NCI-H1092 (cell line): ENCODE results near the gene ECHDC1.
"Not testable (repeated sequence)": the region's sequence is repeated elsewhere in the genome, so short reads cannot be mapped to it uniquely, and the experiment has no call there.

ENCODE experiments used
- DNase-seq: peaks from one replicate; lab custom pipeline; 2025; lab: John Stamatoyannopoulos, UW

ECHDC1 gene

DNA sequence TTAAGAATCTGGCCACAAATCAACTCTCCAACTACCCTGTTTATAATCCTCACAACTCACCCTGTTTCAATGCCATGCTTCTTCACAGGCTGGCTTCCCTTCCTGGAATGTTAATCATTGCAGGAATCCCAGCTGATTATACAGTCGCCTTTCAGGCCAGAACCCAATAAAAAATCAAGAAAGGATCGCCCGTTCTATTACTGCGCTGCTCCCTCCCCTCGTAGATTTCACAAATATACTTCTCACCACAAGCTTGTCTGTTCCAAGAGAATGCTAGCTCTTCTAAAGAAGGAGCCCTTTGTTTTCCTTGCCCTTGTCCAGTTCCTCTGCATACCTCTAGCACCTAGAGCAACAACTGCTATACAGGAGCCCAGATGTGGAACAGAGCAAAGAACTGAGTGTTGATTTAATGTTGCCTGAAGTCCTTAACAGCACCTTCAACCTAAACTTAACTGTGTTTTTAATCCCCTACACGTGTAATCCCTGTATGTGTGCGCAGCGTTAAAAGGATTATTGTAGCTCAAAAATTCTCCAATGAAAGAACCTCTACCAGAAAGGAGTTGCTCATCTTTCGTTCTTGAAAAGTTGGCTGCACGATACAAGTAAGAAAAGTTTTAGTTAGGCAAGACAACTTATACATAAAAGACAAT is 988 bp downstream of the ECHDC1 start:
- peak; percentile 18 for DNase-seq

DNA sequence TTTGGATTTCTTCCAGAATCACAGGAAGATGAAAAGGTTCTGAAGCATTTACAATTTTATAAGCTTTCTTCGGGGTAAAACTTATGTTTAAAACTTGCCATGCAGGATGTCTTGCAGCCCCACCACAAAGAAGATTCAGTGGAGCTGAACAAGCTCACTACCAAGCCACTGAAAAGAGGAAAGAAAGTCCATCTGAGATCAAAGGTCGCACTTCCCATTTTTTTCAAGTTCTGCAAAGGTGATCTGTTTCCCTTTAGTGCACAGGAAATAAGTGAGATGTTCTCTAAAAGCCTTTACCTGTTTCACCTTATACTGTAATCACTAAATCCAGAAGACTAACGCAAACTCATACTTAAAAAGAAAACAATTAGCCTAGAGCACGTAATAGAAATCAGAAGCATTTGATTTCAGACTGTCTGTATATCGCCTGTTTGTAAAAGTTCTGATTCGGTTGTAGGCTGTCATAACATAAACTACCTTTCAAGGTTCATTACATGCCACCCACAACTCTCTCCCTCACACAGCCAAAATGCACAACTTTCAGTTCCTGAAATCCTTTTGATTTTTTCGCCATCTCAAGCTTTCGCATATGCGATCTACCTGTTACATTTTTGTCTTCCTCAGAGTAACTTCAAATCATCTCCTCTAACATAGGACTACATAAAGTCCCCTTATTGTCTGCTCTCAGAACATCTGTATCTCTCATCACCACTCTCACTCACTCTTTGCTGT is 1.8 kb downstream of the ECHDC1 start:
- no peak for DNase-seq

DNA sequence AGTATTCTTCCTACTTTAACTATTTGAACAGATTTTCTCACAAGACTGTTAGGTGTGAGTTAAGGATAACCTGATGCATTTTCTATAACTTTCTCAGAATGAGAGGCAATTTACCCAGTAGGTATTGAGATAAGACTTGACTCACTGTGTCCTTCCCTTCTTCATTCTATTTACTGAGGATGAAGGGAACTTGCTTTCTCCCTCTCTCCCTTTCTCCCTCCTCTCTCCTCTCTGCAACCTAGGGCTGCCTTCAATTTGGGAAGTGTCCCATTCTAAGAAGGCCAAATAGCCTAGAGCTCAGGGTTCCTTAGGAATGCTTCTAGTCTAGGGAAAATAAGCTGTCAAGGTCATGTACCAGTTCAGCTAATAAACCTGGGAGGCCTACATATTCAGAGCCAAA is 3.2 kb downstream of the ECHDC1 start:
- no peak for DNase-seq

DNA sequence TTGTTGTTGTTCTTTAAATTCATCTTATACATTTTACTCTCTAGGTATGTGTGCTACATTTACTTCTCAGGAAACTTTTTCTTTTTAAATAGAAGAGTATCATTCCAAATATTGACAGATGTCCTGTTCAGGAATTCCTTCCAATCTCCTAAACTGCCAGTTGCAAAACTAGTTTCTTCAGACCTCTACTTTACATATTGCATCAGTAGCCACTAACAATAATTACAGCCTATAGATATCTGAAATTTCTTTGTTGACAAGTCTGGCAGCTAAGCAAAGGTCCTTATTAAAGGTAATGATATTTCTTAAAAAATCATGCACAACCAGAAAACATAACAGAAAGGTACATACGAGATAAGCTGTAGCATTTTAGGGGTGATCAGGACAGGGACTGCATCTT is 4.5 kb downstream of the ECHDC1 start:
- DNase-seq: no peak

DNA sequence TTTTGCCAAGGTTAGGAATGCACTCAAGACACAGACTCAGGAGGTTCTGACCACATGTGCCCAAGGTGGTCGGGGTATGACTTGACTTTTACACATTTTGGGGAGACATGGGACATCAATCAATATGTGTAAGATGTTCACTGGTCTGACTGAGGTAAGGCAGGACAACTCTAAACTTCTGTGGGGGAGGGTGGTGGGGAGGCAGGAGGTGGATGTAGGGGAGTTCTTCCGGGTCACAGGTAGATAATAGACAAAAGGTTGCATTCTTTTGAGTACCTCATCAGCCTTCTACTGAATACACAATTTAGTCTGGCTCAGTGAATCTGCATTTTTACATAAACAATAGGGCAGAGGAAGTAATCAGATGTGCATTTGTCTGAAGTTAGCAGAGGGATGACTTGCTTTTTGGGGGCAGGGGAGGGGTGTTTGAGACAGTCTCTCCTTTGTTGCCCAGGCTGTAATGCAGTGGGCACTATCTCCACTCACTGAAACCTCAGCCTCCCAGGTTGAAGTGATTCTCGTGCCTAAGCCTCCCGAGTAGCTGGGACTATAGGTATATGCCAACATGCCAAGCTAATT is 10.9 kb downstream of the ECHDC1 start:
- DNase-seq: no peak

DNA sequence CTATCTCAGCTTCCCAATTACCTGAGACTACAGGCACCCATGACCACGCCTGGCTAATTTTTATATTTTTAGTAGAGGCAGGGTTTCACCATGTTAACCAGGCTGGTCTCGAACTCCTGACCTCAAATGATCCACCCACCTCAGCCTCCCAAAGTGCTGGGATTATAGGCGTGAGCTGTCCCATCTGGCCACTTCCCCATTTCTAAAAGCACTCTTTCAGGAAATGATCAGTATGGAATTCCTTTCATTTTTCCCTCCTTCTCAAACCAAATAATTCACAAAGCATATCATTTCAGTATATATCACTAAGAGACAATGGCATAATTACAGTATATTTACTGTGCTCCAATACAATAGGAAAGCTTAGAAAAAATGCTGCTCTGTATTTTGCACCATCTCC is 12.2 kb downstream of the ECHDC1 start:
- not testable (repeated sequence) for DNase-seq

DNA sequence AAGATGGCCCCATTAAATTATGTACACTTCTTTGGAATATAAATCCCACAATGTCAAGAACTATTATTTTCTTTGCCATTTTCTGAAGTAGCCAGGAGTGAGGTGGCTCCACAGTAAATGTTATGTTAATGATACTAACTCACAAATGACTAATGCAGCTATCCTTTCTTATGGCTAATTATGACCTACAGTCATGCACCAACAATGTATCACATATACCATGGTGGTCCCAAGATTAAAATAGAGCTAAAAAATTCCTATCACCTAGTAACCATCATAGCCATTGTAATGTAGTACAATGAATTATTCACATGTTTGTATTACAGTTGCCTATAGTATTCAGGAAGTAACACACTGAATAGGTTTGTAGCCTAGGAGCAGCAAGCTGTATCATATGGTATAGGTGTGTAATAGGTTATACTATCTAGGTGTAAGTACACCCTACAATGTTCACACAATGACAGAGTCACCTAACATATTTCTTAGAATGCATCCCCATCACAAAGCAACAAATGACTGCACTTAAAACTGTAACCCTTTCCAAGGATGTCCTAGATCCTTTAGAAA is 15.3 kb downstream of the ECHDC1 start:
- DNase-seq: no peak

DNA sequence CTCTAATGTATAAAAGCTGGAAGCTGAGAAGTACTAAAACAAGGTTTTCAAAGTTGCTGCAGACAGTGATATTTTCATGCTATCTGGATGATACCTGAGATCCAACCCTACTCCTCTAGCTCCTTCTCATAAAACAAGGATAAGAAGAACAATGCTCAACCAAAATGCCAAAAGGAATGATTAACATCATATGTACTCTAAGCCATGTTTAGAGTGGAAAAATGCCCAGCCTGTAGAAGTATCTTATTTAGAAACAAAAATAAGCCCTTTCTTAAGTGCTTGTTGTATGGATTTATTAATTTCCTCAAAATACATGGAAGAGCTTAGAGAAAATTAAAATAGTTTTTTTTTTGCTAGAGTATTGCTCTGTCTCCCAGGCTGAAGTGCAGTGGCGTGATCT is 23.7 kb downstream of the ECHDC1 start:
- no peak for DNase-seq

DNA sequence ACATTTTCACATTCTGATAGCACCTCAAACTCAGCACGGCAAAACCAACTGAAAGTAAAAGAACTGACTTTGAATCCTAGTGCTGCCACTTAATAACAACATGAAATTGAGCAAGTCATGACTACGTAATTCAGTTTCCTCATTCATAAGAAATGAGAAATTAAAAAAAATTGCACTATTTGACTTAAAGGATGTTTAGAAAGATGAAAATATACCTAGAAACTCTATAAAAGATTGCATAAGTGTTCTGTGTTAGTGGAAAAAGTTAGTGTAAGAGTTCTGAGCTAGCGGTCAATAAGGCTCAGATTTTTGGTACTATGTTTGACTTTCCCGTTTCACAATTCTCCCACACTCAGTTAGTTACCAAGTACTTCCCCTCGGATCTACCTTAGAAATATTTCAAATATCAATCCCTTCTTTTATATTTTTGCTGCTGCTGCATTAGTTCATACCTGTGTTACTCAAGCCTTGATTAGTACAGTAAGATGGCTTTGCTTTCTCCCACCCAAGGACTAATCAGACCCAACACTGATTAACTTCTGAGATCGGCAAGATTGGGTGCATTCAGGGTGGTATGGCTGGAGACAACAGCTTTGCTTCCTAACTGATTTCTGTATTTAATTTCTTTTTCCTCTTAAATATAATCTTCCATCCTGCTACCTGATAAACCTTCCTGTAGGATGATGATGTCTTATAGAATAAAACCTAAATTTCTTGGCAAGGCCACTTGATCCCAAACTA is 25.9 kb downstream of the ECHDC1 start:
- no peak for DNase-seq

DNA sequence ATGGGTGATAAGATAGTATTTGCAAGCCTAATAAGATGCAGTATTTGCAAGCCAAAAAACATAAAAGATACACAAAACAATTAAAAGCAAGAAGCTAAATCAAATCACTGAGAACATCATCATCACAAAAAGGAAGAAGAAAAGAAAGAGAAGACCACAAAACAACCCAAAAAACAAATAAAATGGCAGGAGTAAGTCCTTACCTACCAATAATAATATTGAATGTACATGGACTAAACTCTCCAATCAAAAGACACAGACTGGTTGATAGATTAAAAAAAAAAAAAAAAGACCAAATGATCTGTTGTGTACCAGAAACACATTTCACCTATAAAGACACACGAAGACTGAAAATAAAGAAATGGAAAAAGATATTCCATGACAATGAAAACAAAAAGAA is 37.7 kb downstream of the ECHDC1 start:
- DNase-seq: no peak

DNA sequence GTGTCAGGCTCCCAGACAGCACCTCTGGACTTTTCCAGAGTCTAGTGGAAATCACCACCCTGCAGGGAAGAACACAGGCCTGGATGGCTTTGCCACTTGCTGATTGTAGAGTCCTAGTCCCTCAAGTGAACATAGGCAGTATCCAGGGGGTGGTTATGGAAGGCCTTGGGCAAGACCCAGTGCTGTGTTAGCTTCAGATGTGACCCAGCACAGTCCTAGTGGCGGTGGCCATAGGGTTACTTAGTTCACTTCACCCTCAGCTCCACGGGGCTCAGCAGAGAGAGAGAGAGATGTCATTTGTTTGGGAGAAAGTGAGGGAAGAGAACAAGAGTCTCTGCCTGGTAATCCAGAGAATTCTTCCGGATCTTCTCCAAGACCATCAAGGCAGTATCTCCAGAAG is 39.5 kb downstream of the ECHDC1 start:
- no peak for DNase-seq

DNA sequence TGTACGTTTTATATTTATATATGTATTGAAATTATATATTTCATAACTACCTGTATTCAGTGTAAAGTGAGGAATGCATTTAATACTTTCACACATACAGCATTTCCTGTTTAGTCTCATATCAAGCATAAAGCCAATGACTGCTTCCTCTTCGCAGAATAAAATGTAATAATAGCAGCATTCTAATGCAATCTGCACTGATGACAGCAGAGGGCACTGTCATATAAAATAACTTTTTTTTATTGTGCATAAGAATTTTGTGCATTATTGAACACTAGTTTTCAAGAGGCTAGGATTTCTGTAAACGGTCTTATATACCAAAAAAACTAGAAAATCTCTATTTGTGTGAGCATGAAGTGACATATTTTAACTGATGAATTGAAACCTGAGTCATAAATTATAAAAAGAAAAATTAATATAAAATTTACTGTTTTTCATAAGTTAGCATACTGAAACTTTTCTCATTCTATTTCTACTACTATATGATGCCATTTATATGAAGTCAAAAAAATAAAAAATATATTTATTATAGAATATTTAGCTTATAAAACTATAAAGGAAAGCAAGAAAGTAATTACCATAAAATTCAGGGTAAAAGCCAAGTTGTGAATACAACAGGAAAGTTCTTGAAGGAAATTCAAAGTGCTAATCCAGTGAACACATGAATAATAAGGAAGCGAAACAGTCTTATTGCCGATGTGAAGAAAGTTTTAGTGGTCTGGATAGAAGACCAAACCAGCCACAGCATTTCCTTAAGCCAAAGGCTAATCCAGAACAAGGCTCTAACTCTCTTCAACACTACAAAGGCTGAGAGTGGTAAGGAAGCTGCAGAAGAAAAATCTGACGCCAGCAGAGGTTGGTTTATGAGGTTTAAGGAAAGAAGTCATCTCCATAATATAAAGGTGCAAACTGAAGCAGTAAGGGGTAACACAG is 40.4 kb downstream of the ECHDC1 start:
- DNase-seq: no peak

DNA sequence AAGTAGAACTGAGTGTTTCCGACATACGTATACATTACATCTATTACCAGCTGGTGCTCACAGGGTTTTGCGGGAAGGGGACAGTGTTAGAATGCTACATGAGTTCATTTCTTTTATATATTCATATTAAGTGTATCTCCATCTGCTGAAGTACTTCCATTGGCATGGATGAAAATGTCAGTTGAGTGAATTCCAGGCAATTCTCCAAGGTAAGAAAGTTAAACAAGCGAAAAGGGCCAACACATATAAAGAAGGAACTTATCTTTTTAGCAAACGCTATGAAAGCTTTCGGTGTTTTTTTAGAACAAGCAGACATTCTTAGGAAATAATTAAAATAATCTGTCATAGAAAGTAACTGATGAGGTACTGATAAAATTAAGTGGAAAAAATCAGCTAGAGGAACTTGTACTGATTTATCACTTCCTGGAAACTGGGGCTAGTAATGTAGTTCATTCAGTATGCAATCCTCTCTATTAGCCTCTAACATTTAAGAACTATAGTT is 42.2 kb downstream of the ECHDC1 start:
- no peak for DNase-seq

DNA sequence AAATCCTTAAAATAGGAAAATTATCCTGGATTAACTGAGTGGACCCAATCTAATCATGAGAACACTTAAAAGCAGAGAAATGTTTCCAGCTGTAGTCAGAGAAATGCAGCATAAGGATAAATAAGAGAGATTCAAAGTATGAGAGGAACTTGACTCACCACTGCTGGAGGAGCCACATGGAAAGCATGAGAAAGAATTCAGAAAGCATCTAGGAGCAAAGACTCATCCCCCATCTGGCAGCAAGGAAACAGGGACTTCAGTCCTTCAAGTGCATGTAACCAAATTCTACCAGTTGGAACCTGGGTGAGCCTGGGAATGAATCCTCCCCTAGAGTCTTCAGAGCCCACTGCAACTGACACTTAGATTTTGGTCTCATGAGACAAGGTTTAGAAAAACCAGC is 43.0 kb downstream of the ECHDC1 start:
- no peak for DNase-seq

DNA sequence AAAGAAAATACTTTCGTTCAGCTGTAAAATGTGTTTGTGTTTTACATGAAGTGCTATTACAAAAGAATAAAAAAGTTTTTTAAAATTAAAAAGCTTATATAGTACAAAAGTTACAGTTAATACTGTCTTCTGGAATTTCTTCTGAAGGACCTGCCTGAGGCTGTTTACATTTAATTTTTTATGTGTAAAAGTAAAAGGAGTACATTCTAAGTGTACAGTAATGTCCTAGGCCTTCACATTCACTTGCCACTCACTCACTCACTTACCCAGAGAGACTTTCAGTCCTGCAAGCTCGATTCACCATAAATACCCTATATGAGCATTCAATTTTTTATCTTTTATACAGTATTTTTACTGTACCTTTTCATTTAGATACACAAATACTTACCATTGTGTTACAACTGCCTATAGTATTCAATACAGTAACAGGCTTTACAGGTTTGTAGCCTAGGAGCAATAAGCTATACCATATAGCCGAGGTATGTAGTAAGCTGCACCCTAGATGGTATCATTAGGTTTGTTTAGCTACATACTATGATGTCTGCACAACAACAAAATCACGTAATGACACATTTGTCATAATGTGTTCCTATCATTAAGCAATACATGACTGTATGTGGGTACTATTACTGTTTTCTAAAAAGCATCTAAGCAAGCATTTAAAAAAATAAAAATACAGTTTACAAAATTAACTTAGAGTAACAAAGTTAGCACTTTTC is 43.7 kb downstream of the ECHDC1 start:
- no peak for DNase-seq

DNA sequence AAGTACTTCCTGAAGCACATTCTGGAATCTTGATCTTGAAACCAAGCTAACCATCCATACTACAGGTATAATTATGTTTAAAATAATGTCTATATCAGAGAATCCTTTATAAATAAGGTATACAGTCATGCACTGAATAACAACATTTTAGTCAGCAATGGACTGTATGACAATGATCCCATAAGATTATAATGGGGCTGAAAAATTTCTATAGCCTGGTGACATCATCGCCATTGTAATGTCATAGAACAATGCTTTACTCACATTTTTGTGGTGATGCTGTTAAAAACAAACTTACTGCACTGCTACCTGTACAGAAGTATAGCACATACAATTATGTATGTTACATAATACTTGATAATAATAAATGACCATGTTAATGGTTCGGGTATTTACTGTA is 44.9 kb downstream of the ECHDC1 start:
- no peak for DNase-seq

DNA sequence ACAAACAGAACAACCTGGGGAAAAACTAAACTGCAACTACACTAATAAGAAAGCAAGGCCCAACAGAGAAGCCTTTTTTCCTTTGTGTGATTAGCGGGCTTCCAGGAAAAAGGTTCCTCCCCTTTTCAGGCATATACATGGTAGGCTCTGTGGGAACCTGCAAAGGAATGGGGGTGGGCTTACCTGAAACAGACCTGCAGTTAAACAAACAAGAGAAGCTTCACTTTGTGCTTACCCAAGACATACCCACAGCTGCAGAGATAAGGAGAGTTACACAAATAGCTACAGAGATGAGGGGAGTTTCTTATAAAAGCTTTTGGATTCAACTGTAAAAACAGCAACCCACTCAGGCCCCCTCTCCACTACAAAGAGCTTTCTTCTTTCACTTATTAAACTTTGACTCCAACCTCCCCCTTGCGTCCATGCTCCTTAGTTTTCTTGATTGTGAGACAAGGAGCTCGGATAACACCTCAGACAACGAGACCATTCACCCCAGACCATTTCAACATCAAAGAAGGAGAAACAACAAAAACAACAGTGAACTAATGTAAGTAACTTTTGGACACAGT is 45.8 kb downstream of the ECHDC1 start:
- DNase-seq: no peak

DNA sequence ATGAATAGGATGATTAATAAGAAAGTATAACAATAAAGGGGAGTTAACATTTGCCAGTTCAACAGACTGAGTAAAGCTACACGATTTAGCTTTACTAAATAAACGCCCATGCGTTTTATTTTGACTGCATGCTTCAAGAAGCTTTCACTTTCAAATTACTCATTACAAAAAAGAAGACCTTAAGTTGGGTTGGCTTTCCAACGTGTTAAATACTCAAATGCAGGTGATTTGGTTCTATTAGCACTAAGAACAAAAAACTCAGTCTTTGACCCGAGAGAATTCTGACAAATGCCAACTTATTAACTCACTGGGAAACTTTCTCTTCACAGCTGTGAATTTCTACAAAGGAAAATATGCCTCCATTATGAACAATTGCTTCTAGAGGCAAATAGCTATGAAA is 51.9 kb downstream of the ECHDC1 start:
- no peak for DNase-seq

DNA sequence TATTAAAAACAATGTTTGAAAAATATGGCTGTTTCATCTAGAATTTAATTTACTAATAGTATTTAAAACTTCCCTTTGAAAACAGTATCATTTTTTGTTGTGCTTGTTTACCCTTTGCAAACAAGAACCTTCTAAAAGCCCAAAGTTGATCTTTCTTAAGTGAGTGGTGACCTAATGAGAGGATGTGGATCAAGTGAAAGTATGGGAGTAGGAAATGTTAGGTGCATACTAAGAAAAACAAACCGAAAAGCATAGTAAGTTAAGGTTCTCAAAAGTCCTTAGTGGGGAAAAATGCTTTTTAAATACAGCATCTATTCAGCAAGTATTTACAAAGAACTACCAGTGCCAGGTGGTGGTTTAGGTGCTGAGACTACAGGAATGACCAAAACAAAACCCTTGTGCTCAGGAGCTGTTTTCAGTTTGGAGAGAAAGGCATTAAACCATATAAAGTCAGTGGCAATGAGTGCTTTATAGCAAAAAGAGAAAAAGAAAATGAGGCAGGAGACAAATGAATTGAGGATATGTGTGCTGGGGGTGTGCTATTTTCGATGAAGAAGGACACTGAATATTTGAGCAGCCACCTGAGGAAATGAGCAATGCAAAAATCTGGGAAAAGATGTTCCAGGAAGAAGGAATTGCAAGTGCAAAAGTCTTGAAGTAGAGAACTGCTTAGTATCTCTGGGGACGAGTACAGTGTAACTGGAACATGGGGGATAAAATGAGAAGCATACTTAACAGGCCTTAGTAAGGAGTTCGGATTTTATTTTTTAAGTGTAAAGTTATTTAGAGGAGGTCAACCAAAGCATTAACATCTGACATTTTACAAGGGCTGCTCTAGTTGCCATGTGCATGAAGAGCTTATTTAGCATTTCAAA is 52.8 kb downstream of the ECHDC1 start:
- no peak for DNase-seq
